ENCODE results near the gene ELAVL1. TPM values are rescaled to one million over a fixed set of nuclear protein-coding genes. Genes with fewer than 3 reads are reported as not detected.

The ELAVL1 gene
- polyA plus RNA-seq, 1 donor from 2014 or later, result 19.1 TPM

DNA sequence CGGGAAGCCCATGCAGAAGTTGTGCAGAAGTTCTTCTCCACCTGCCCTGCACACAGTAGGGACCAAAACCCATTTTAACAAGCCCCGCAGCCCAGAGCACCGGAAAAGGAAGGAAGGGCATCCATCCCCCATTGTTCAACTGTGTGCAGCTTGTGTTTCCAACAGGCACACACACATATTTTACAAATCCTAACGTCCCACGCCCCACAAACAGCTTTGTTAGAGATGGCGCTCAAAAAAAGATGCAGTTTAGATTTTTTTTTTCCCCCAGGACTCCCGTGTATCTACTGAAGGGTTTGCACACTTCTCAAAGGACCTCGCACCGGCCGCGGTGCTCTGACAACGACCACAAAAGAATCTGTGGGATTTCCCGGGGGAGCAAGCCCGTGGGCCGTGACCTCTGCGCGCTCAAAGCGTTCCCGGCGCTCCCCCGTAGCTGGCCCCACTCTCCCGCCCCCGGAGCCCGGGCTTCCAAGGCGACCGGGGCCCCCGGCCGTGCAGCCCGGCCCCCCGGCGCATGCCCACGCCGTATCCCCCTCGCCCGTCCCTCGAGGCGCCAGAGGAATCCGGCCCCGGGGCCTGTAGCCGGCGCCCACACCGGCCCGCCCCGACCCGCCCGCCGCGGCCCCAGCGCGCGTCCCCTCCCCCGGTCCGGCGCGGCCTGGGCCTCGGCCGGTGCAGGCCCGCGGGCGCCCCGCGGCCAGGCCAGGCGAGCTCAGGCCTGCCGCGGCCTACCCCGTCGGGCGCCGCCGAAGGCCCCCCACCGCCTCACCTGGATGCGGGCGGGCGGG, 523 bp downstream of the ELAVL1 start:
- Histone ChIP-seq H3K79me2 (replicated peaks; ENCODE audit: insufficient read depth, low read length) (peaks cover 52% of the 10 kb centered on the region), H3K4me3 (ENCODE audit: low read length) (peak overlapping the region; percentile 94), H4K20me1 (ENCODE audit: insufficient read depth) (peaks cover 21% of the 10 kb centered on the region), H3K4me2 (ENCODE audit: low read length) (peak overlapping the region; percentile 80), H3K36me3 (ENCODE audit: insufficient read depth, low read length) (no peaks in the 10 kb centered on the region), H3K9me2 (ENCODE audit: insufficient read depth, low read length) (no peaks in the 10 kb centered on the region), H3K9me3 (ENCODE audit: low read length) (no peaks in the 10 kb centered on the region), H3F3A (ENCODE audit: insufficient read depth, low read length, poor library complexity, severe bottlenecking) (no peaks in the 10 kb centered on the region), H3K27me3 (ENCODE audit: insufficient read depth, low read depth, low read length) (no peaks in the 10 kb centered on the region), H2AFZ (ENCODE audit: low read depth, low read length) (peak overlapping the region; percentile 27), H3K9ac (ENCODE audit: low read length) (peak overlapping the region; percentile 84), H3K27ac (ENCODE audit: low read length) (peak overlapping the region; percentile 82)
- TF ChIP-seq, protein P1, sequence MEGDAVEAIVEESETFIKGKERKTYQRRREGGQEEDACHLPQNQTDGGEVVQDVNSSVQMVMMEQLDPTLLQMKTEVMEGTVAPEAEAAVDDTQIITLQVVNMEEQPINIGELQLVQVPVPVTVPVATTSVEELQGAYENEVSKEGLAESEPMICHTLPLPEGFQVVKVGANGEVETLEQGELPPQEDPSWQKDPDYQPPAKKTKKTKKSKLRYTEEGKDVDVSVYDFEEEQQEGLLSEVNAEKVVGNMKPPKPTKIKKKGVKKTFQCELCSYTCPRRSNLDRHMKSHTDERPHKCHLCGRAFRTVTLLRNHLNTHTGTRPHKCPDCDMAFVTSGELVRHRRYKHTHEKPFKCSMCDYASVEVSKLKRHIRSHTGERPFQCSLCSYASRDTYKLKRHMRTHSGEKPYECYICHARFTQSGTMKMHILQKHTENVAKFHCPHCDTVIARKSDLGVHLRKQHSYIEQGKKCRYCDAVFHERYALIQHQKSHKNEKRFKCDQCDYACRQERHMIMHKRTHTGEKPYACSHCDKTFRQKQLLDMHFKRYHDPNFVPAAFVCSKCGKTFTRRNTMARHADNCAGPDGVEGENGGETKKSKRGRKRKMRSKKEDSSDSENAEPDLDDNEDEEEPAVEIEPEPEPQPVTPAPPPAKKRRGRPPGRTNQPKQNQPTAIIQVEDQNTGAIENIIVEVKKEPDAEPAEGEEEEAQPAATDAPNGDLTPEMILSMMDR (IDR thresholded peaks at IDR 0.05; ENCODE audit: poor library complexity, severe bottlenecking), result no peak
- TF ChIP-seq EZH2 (IDR thresholded peaks at IDR 0.05; ENCODE audit: borderline replicate concordance, insufficient read depth, low read length, poor library complexity, severe bottlenecking) (no peak), POLR2AphosphoS5 (IDR thresholded peaks at IDR 0.05) (no peak), SMC3 (conservative IDR thresholded peaks at IDR 0.05; ENCODE audit: poor library complexity) (no peak), RAD21 (conservative IDR thresholded peaks at IDR 0.05) (no peak), EP300 (conservative IDR thresholded peaks at IDR 0.05; ENCODE audit: poor library complexity, severe bottlenecking) (no peak)
- TF ChIP-seq, protein P2, sequence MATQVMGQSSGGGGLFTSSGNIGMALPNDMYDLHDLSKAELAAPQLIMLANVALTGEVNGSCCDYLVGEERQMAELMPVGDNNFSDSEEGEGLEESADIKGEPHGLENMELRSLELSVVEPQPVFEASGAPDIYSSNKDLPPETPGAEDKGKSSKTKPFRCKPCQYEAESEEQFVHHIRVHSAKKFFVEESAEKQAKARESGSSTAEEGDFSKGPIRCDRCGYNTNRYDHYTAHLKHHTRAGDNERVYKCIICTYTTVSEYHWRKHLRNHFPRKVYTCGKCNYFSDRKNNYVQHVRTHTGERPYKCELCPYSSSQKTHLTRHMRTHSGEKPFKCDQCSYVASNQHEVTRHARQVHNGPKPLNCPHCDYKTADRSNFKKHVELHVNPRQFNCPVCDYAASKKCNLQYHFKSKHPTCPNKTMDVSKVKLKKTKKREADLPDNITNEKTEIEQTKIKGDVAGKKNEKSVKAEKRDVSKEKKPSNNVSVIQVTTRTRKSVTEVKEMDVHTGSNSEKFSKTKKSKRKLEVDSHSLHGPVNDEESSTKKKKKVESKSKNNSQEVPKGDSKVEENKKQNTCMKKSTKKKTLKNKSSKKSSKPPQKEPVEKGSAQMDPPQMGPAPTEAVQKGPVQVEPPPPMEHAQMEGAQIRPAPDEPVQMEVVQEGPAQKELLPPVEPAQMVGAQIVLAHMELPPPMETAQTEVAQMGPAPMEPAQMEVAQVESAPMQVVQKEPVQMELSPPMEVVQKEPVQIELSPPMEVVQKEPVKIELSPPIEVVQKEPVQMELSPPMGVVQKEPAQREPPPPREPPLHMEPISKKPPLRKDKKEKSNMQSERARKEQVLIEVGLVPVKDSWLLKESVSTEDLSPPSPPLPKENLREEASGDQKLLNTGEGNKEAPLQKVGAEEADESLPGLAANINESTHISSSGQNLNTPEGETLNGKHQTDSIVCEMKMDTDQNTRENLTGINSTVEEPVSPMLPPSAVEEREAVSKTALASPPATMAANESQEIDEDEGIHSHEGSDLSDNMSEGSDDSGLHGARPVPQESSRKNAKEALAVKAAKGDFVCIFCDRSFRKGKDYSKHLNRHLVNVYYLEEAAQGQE (IDR thresholded peaks at IDR 0.05; ENCODE audit: borderline replicate concordance), result no peak

DNA sequence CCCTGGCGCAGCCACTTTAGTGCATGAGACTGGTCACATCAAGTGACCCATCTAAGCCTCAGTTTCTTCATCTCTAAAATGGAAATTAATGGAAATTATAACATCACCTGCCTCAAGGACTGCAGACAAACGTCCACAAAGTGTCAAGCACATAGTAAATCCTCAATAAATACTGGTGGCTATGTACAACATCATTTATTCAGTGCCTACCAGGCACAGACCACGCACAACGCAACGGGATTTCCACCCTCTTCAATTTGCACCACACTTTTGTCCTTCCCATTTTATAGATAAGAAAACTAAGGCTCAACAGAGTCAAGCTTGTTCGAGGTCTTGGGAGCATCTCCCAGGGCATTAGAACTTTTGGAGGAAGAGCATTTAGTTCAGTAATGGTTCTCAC, 1.4 kb downstream of the ELAVL1 start:
- H3K79me2 ChIP-seq (replicated peaks; ENCODE audit: insufficient read depth, low read length), result peaks cover 61% of the 10 kb centered on the region
- no peaks in the 10 kb centered on the region for H3K36me3 ChIP-seq (ENCODE audit: insufficient read depth, low read length)
- no peak for TF ChIP-seq TAF1 (IDR thresholded peaks at IDR 0.05; ENCODE audit: low read depth)
- no peak for TF ChIP-seq MXI1 (conservative IDR thresholded peaks at IDR 0.05; ENCODE audit: poor library complexity, severe bottlenecking)
- TF ChIP-seq EZH2 (IDR thresholded peaks at IDR 0.05; ENCODE audit: borderline replicate concordance, insufficient read depth, low read length, poor library complexity, severe bottlenecking), result no peak
- no peak for TF ChIP-seq POLR2AphosphoS5 (IDR thresholded peaks at IDR 0.05)
- TF ChIP-seq RAD21 (conservative IDR thresholded peaks at IDR 0.05), result no peak
- TF ChIP-seq, protein P1 (IDR thresholded peaks at IDR 0.05; ENCODE audit: poor library complexity, severe bottlenecking), result no peak
- TF ChIP-seq, protein P2 (IDR thresholded peaks at IDR 0.05; ENCODE audit: borderline replicate concordance), result no peak
- no peak for TF ChIP-seq SMC3 (conservative IDR thresholded peaks at IDR 0.05; ENCODE audit: poor library complexity)
- no peak for TF ChIP-seq EP300 (conservative IDR thresholded peaks at IDR 0.05; ENCODE audit: poor library complexity, severe bottlenecking)

More for the DNA sequence above, 1.4 kb downstream of the ELAVL1 start:
- Histone ChIP-seq H4K20me1 (ENCODE audit: insufficient read depth) (peaks cover 21% of the 10 kb centered on the region), H3K4me3 (ENCODE audit: low read length) (peak overlapping the region; percentile 94), H2AFZ (ENCODE audit: low read depth, low read length) (no peak overlapping the region), H3K9ac (ENCODE audit: low read length) (peak overlapping the region; percentile 84), H3K27ac (ENCODE audit: low read length) (peak overlapping the region; percentile 82), H3K9me3 (ENCODE audit: low read length) (no peaks in the 10 kb centered on the region), H3K4me2 (ENCODE audit: low read length) (peak overlapping the region; percentile 80), H3K9me2 (ENCODE audit: insufficient read depth, low read length) (no peaks in the 10 kb centered on the region), H3F3A (ENCODE audit: insufficient read depth, low read length, poor library complexity, severe bottlenecking) (no peaks in the 10 kb centered on the region), H3K27me3 (ENCODE audit: insufficient read depth, low read depth, low read length) (no peaks in the 10 kb centered on the region)

Data from neural cell (in vitro differentiated cells).